Osteocyte (in vitro differentiated cells): Measurements from ENCODE around the gene PRKAB1. TPM values are rescaled to one million over a fixed set of nuclear protein-coding genes. Genes with fewer than 3 reads are reported as not detected.
A peak's percentile ranks its signal among the peaks of the same experiment; 100 is the strongest.
"Not testable (repeated sequence)": the region's sequence is repeated elsewhere in the genome, so short reads cannot be mapped to it uniquely, and the experiment has no call there.

Experiments used
- DNase-seq: peaks from one replicate; pipeline ENCODE4 v3.0.0; 2021; ENCODE audit warnings: mixed read lengths; ENCODE audit not compliant: unreplicated experiment; ENCODE audit errors: extremely low spot score
- H3K27ac Mint-ChIP-seq: one replicate; pipeline ENCODE4 v1.8.0; 2021; ENCODE audit warnings: mild to moderate bottlenecking, mixed read lengths; ENCODE audit not compliant: unreplicated experiment
- H3K27me3 Mint-ChIP-seq: one replicate; pipeline ENCODE4 v1.8.0; 2021; ENCODE audit warnings: mixed read lengths; ENCODE audit not compliant: unreplicated experiment
- H3K36me3 Mint-ChIP-seq: one replicate; pipeline ENCODE4 v1.8.0; 2021; ENCODE audit warnings: mixed read lengths; ENCODE audit not compliant: unreplicated experiment
- H3K4me1 Mint-ChIP-seq: one replicate; pipeline ENCODE4 v1.8.0; 2021; ENCODE audit warnings: mixed read lengths; ENCODE audit not compliant: unreplicated experiment
- H3K4me3 Mint-ChIP-seq: one replicate; pipeline ENCODE4 v1.8.0; 2021; ENCODE audit warnings: mild to moderate bottlenecking, moderate library complexity, mixed read lengths; ENCODE audit not compliant: unreplicated experiment
- H3K9me3 Mint-ChIP-seq: one replicate; pipeline ENCODE4 v1.8.0; 2021; ENCODE audit warnings: mixed read lengths; ENCODE audit not compliant: unreplicated experiment
- long read RNA-seq: library from polyadenylated mRNA; unstranded; transcript quantifications from one replicate; pipeline ENCODE4 v2.0.0, GENCODE V29; 2021
- total RNA-seq: library from RNA; stranded (reverse); gene quantifications from 2 replicates; pipeline ENCODE4 v1.2.1, GENCODE V29; 2021
- TF ChIP-seq, protein P1 (sequence below): fragments of 200-600 bp; sonication (generic); IDR thresholded peaks from 2 replicates; pipeline ENCODE4 v1.5.0; 2021; ENCODE audit warnings: antibody characterized with exemption, mild to moderate bottlenecking, moderate library complexity

The PRKAB1 gene, protein sequence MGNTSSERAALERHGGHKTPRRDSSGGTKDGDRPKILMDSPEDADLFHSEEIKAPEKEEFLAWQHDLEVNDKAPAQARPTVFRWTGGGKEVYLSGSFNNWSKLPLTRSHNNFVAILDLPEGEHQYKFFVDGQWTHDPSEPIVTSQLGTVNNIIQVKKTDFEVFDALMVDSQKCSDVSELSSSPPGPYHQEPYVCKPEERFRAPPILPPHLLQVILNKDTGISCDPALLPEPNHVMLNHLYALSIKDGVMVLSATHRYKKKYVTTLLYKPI
- total RNA-seq: 24.7 and 25.3 TPM in 2 replicates
- long read RNA-seq, full-length matches to known transcripts: 126 of 140 reads
- long read RNA-seq, partial matches to known transcripts: 5 of 140 reads
- long read RNA-seq, other reads (novel, unspliced or antisense): 9 of 140 reads

DNA sequence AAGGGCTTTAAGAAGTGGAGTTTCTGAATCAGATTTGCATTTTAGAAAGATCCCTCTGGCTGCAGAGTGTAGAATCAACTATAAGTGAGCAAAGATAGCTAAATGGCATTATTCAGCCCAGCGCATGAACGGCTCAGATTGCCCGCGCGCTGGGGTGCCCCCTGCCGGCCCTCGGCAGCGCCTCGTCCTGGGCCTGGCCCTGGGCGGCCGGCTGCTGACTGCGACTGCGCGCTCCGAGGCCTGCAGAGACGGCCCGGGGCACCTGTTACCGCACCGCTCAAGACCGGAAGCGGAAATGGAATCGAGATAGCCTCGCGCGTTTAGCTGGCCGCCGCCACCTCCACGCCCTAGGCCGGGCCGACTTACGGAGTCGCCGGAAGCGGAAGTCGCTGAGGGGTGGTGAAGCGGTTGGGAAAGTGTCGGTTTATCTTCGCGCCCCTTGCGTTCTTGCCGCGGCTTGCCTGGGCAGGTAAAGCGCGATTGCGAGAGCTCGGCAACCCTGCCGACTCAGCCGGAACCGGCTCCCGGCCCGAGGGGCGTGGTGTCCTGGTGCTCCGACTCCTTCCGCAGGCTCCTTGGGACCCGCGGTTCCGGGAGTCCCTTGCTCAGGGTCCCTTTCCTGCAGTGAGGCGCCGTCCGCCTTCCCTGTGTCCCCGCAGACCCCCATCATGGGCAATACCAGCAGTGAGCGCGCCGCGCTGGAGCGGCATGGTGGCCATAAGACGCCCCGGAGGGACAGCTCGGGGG lies at the start of gene PRKAB1:
PRKAB1 (plus strand) TSS at position 557 of the 747 bp plus-strand sequence; CDS start at position 669, 112 bp downstream.
- H3K27ac Mint-ChIP-seq: peak within 1 kb of the TSS; percentile 85
- peaks cover 13% of the 10 kb centered on the region for H3K36me3 Mint-ChIP-seq
- peak; percentile 99 for DNase-seq
- peaks cover 5% of the 10 kb centered on the region for H3K27me3 Mint-ChIP-seq
- H3K9me3 Mint-ChIP-seq: no peaks in the 10 kb centered on the region
- TF ChIP-seq, protein P1, sequence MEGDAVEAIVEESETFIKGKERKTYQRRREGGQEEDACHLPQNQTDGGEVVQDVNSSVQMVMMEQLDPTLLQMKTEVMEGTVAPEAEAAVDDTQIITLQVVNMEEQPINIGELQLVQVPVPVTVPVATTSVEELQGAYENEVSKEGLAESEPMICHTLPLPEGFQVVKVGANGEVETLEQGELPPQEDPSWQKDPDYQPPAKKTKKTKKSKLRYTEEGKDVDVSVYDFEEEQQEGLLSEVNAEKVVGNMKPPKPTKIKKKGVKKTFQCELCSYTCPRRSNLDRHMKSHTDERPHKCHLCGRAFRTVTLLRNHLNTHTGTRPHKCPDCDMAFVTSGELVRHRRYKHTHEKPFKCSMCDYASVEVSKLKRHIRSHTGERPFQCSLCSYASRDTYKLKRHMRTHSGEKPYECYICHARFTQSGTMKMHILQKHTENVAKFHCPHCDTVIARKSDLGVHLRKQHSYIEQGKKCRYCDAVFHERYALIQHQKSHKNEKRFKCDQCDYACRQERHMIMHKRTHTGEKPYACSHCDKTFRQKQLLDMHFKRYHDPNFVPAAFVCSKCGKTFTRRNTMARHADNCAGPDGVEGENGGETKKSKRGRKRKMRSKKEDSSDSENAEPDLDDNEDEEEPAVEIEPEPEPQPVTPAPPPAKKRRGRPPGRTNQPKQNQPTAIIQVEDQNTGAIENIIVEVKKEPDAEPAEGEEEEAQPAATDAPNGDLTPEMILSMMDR: peak; percentile 99
- peak within 1 kb of the TSS; percentile 88 for H3K4me3 Mint-ChIP-seq
- peaks cover 27% of the 10 kb centered on the region for H3K4me1 Mint-ChIP-seq

DNA sequence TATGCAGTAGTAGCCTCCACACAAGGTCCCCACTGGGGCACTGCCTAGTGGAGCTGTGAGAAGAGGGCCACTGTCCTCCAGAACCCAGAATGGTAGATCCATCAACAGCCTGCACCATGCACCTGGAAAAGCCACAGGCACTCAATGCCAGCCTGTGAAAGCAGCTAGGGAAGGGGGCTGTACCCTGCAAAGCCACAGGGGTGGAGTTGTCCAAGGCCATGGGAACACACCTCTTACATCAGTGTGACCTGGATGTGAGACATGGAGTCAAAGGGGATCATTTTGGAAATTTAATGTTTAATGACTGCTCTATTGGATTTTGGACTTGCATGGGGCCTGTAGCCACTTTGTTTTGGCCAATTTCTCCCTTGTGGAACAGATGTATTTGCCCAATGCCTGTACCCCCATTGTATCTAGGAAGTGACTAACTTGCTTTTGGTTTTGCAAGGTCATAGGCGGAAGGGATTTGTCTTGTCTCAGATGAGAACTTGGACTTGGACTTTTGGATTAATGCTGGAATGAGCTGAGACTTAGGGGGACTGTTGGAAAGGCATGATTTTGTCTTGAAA lies 49.5 kb upstream of the PRKAB1 start:
- H3K4me3 Mint-ChIP-seq, H3K9me3 Mint-ChIP-seq, H3K36me3 Mint-ChIP-seq, DNase-seq, H3K27ac Mint-ChIP-seq, H3K4me1 Mint-ChIP-seq, H3K27me3 Mint-ChIP-seq: not testable (repeated sequence)

DNA sequence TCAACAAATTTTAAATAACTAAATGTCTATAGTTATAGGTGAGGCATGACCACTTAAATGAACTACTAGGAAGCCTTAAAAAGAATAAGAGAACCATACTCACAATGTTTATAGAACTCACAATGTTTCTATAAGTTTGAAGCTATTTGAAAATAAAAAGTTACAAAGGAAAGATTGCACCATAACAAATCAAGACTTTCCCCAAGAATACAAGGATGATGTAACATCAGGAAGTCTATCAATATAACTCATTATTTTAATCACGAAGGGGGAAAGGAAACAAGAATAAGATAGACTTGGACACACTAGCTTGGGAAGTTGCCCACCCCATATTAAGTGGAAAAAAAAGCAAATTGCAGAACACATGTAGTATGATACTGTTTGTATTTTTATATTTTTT lies 47.4 kb upstream of the PRKAB1 start:
- Mint-ChIP-seq H3K9me3 (no peaks in the 10 kb centered on the region), H3K4me1 (no peaks in the 10 kb centered on the region), H3K27me3 (no peaks in the 10 kb centered on the region), H3K4me3 (no peak overlapping the region), H3K27ac (no peak overlapping the region), H3K36me3 (no peaks in the 10 kb centered on the region)
- TF ChIP-seq, protein P1: no peak
- DNase-seq: no peak

DNA sequence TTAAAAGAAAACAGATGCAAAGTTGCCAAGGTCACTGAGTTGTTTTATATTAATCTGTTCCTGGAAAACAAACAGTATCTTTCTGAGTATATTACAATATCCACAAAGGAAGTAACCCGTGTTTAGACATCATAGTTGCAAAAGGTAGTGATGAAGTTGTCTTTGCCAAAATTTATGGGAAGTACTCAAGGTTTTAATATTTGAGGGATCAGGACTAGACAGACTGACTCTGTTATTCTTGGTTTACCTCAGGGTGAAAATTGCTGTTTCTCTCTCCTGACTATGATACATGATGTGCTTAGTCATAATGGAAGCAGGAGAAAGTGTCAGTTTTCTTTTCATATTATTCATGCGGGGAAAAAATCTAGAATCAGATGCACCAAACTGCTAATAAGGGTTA lies 46.1 kb upstream of the PRKAB1 start:
- no peaks in the 10 kb centered on the region for H3K4me1 Mint-ChIP-seq
- no peak overlapping the region for H3K27ac Mint-ChIP-seq
- no peak overlapping the region for H3K4me3 Mint-ChIP-seq
- H3K9me3 Mint-ChIP-seq: no peaks in the 10 kb centered on the region
- H3K36me3 Mint-ChIP-seq: no peaks in the 10 kb centered on the region
- DNase-seq: no peak
- no peaks in the 10 kb centered on the region for H3K27me3 Mint-ChIP-seq
- TF ChIP-seq, protein P1: no peak

DNA sequence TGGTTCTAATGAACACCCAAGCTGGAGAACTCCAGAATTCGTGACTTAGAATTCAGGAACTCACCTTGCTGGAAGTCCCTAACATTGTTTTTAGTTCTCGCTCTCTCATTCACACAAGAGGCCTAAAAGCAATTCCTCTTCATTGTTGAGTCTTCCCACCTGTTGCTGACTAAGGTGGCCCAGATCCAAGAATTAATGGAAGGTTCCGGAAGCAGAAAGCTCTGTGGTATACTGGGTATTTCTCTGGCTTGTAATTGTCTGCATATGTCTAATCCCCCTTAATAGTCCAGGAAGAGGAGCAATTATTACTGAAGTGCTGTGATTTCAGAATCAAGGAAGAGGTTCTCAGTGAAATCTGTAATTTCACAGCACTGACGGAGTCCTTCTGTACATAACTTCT lies 43.0 kb upstream of the PRKAB1 start:
- Mint-ChIP-seq H3K36me3 (no peaks in the 10 kb centered on the region), H3K9me3 (no peaks in the 10 kb centered on the region), H3K27ac (no peak overlapping the region), H3K4me1 (no peaks in the 10 kb centered on the region), H3K4me3 (no peak overlapping the region), H3K27me3 (no peaks in the 10 kb centered on the region)
- DNase-seq: no peak
- TF ChIP-seq, protein P1: no peak
